Hippocampal formation (tissue), 2 donors: ENCODE measurements around the gene ZNF844.
"Not testable (repeated sequence)": the region's sequence is repeated elsewhere in the genome, so short reads cannot be mapped to it uniquely, and the experiment has no call there.

Experiments
- DNase-seq, 2 donors: peaks; one replicate each; lab custom pipeline; 2025; lab: John Stamatoyannopoulos, UW

Gene ZNF844

GRCh38 chr19:12064590-12065538 is at the start of gene ZNF844:
Gene ZNF844, plus strand, starts transcription at chr19:12064731. Its CDS starts 143 bp downstream, at chr19:12064874.
- peak; percentile 90 to 97 for DNase-seq

GRCh38 chr19:12015015-12015752 is 49.3 kb upstream of the ZNF844 start:
- DNase-seq = no peak

GRCh38 chr19:12015753-12016116 is 48.8 kb upstream of the ZNF844 start:
- DNase-seq = no peak

GRCh38 chr19:12034198-12034597 is 30.3 kb upstream of the ZNF844 start:
- no peak for DNase-seq

- no peak for DNase-seq
These were observed 29.9 kb upstream of the ZNF844 start for GRCh38 chr19:12034620-12035019.

GRCh38 chr19:12035220-12036172 is 29.0 kb upstream of the ZNF844 start, which contains the start of gene ZNF433:
Gene ZNF433, minus strand, starts transcription at chr19:12035679. Its CDS starts 140 bp downstream, at chr19:12035539.
- DNase-seq = peak; percentile 83 to 91

GRCh38 chr19:12042893-12043292 is 21.6 kb upstream of the ZNF844 start:
- DNase-seq = no peak

GRCh38 chr19:12043752-12044422 is 20.6 kb upstream of the ZNF844 start:
- DNase-seq = no peak

- DNase-seq = no peak
These were observed 16.7 kb upstream of the ZNF844 start for GRCh38 chr19:12047868-12048267.

- no peak for DNase-seq
These were observed 12.4 kb upstream of the ZNF844 start for GRCh38 chr19:12052091-12052496.

- DNase-seq = peak; percentile 82 to 84
These were observed 11.9 kb upstream of the ZNF844 start, which contains the start of gene ZNF878 for GRCh38 chr19:12052497-12053169. Gene ZNF878, minus strand, starts transcription at chr19:12052961. Its CDS starts 160 bp downstream, at chr19:12052801.

GRCh38 chr19:12055784-12056183 is 8.7 kb upstream of the ZNF844 start:
- DNase-seq = no peak

GRCh38 chr19:12075538-12076139 is 11.1 kb downstream of the ZNF844 start:
- DNase-seq = no peak

- not testable (repeated sequence) for DNase-seq
These were observed 11.8 kb downstream of the ZNF844 start for GRCh38 chr19:12076331-12076730.

- no peak for DNase-seq
These were observed 12.8 kb downstream of the ZNF844 start for GRCh38 chr19:12077375-12077774.

- not testable (repeated sequence) for DNase-seq
These were observed 18.8 kb downstream of the ZNF844 start for GRCh38 chr19:12083336-12083735.

GRCh38 chr19:12085074-12085818 is 20.7 kb downstream of the ZNF844 start:
- DNase-seq = no peak

GRCh38 chr19:12090807-12091206 is 26.3 kb downstream of the ZNF844 start:
- DNase-seq = peak; percentile 28 to 38
